Measurements from ENCODE around the gene MCAT.

MCAT gene

GRCh38 chr22:43154887-43155536 is 11.8 kb upstream of the MCAT start:
- DNase-seq (ENCODE audit: low spot score) (no peak), ATAC-seq (ENCODE audit: low read depth) (no peak)
- TF ChIP-seq CTCF (IDR thresholded peaks at IDR 0.05; ENCODE audit: poor library complexity, severe bottlenecking), result no peak
- Histone ChIP-seq H3K4me1 (ENCODE audit: insufficient read depth, poor library complexity, severe bottlenecking) (peaks cover 6% of the 10 kb centered on the region), H3K9me3 (ENCODE audit: severe bottlenecking) (no peaks in the 10 kb centered on the region), H3K4me3 (ENCODE audit: severe bottlenecking) (no peak overlapping the region), H3K36me3 (ENCODE audit: low read depth) (peaks cover 20% of the 10 kb centered on the region), H3K27me3 (ENCODE audit: insufficient read depth, poor library complexity, severe bottlenecking) (no peaks in the 10 kb centered on the region), H3K27ac (ENCODE audit: poor library complexity, severe bottlenecking) (no peak overlapping the region)

- peaks cover 11% of the 10 kb centered on the region; the same call in 1 of the 2 replicates for H3K36me3 ChIP-seq (ENCODE audit: low read depth)
- ATAC-seq (ENCODE audit: low read depth) (no peak), DNase-seq (ENCODE audit: low spot score) (no peak)
- no peak overlapping the region for H3K4me3 ChIP-seq (ENCODE audit: severe bottlenecking)
- no peaks in the 10 kb centered on the region for H3K9me3 ChIP-seq (ENCODE audit: severe bottlenecking)
- peaks cover 6% of the 10 kb centered on the region for H3K4me1 ChIP-seq (ENCODE audit: insufficient read depth, poor library complexity, severe bottlenecking)
- no peaks in the 10 kb centered on the region for H3K27me3 ChIP-seq (ENCODE audit: insufficient read depth, poor library complexity, severe bottlenecking)
- H3K27ac ChIP-seq (ENCODE audit: poor library complexity, severe bottlenecking), result no peak overlapping the region
- no peak for TF ChIP-seq CTCF (IDR thresholded peaks at IDR 0.05; ENCODE audit: poor library complexity, severe bottlenecking)
These were observed 10.7 kb upstream of the MCAT start for GRCh38 chr22:43153899-43154298.

- peak overlapping the region; percentile 73 for H3K4me3 ChIP-seq (ENCODE audit: severe bottlenecking)
- ATAC-seq (ENCODE audit: low read depth), result peak; percentile 87
- H3K4me1 ChIP-seq (ENCODE audit: insufficient read depth, poor library complexity, severe bottlenecking), result peaks cover 6% of the 10 kb centered on the region
- 0 out of 2 replicates have a peak, but pooled peaks cover 7% of the 10 kb centered on the region for H3K36me3 ChIP-seq (ENCODE audit: low read depth)
- DNase-seq (ENCODE audit: low spot score), result peak; percentile 81
- no peak for TF ChIP-seq CTCF (IDR thresholded peaks at IDR 0.05; ENCODE audit: poor library complexity, severe bottlenecking)
- H3K27ac ChIP-seq (ENCODE audit: poor library complexity, severe bottlenecking), result peak overlapping the region; percentile 89
- H3K27me3 ChIP-seq (ENCODE audit: insufficient read depth, poor library complexity, severe bottlenecking), result no peaks in the 10 kb centered on the region
- H3K9me3 ChIP-seq (ENCODE audit: severe bottlenecking), result no peaks in the 10 kb centered on the region
These were observed 9.3 kb upstream of the MCAT start for GRCh38 chr22:43152357-43153071.

GRCh38 chr22:43152003-43152356 is 8.8 kb upstream of the MCAT start:
- TF ChIP-seq CTCF (IDR thresholded peaks at IDR 0.05; ENCODE audit: poor library complexity, severe bottlenecking), result no peak
- Histone ChIP-seq H3K9me3 (ENCODE audit: severe bottlenecking) (no peaks in the 10 kb centered on the region), H3K36me3 (ENCODE audit: low read depth) (0 out of 2 replicates have a peak, but pooled peaks cover 7% of the 10 kb centered on the region), H3K27ac (ENCODE audit: poor library complexity, severe bottlenecking) (peak overlapping the region; percentile 89), H3K4me3 (ENCODE audit: severe bottlenecking) (peak overlapping the region; percentile 73), H3K27me3 (ENCODE audit: insufficient read depth, poor library complexity, severe bottlenecking) (no peaks in the 10 kb centered on the region), H3K4me1 (ENCODE audit: insufficient read depth, poor library complexity, severe bottlenecking) (peaks cover 6% of the 10 kb centered on the region)
- no peak for DNase-seq (ENCODE audit: low spot score)
- ATAC-seq (ENCODE audit: low read depth), result peak; percentile 13

Measured in RWPE2 (cell line).